Smooth muscle cell (in vitro differentiated cells): ENCODE measurements around the gene BTBD9. TPM values are rescaled to one million over a fixed set of nuclear protein-coding genes. Genes with fewer than 3 reads are reported as not detected.

Experiments
- DNase-seq: peaks from one replicate; lab custom pipeline; 2025; ENCODE audit not compliant: unreplicated experiment; lab: John Stamatoyannopoulos, UW
- H2AFZ ChIP-seq: fragments of 200-600 bp; sonication (generic); 2 replicates; pipeline ENCODE4 v1.6.0; 2016; ENCODE audit warnings: antibody characterized with exemption, low read depth, mild to moderate bottlenecking
- H3F3A ChIP-seq: fragments of 200-600 bp; sonication (generic); 2 replicates; pipeline ENCODE4 v1.6.0; 2017; ENCODE audit warnings: antibody characterized with exemption, low read depth
- H3K27ac ChIP-seq: fragments of 200-600 bp; sonication (generic); 2 replicates; pipeline ENCODE4 v1.5.1; 2016; ENCODE audit warnings: low read depth, mild to moderate bottlenecking
- H3K27me3 ChIP-seq: fragments of 200-600 bp; sonication (generic); 2 replicates; pipeline ENCODE4 v1.6.1; 2016; ENCODE audit warnings: low read depth, mild to moderate bottlenecking
- H3K36me3 ChIP-seq: fragments of 200-600 bp; sonication (generic); 2 replicates; pipeline ENCODE4 v1.5.1; 2016; ENCODE audit warnings: low read depth
- H3K4me1 ChIP-seq: fragments of 200-600 bp; sonication (generic); 2 replicates; pipeline ENCODE4 v1.5.1; 2016; ENCODE audit warnings: low read depth
- H3K4me2 ChIP-seq: fragments of 200-600 bp; sonication (generic); 2 replicates; pipeline ENCODE4 v1.6.0; 2016; ENCODE audit warnings: mild to moderate bottlenecking
- H3K4me3 ChIP-seq: fragments of 200-600 bp; sonication (generic); 2 replicates; pipeline ENCODE4 v1.5.1; 2016; ENCODE audit warnings: mild to moderate bottlenecking
- H3K79me2 ChIP-seq: fragments of 200-600 bp; sonication (generic); 2 replicates; pipeline ENCODE4 v1.6.0; 2016; ENCODE audit warnings: low read depth, mild to moderate bottlenecking
- H3K9ac ChIP-seq: fragments of 200-600 bp; sonication (generic); 2 replicates; pipeline ENCODE4 v1.6.0; 2016; ENCODE audit warnings: low read depth
- H3K9me3 ChIP-seq: fragments of 200-600 bp; sonication (generic); replicated peaks from 2 replicates; pipeline ENCODE4 v1.5.1; 2016; ENCODE audit warnings: low read depth
- H4K20me1 ChIP-seq: fragments of 200-600 bp; sonication (generic); 2 replicates; pipeline ENCODE4 v1.6.0; 2016; ENCODE audit warnings: low read depth
- CTCF ChIP-seq: fragments of 200-600 bp; sonication (generic); IDR thresholded peaks from 2 replicates; pipeline ENCODE4 v1.5.1; 2017; ENCODE audit warnings: borderline replicate concordance, mild to moderate bottlenecking, antibody characterized with exemption; ENCODE audit not compliant: insufficient read depth, poor library complexity, severe bottlenecking
- WGBS: methylation state at CpG from one replicate; pipeline ENCODE4 v1.1.7; 2016; ENCODE audit warnings: low lambda C conversion rate; 5-methylcytosine and 5-hydroxymethylcytosine counted together
- polyA plus RNA-seq: library from polyadenylated mRNA; unstranded; fragments of >200 nt; fragmentation: Nextera tagmentation; extraction: Ambion mirVana; gene quantifications from 2 replicates; pipeline ENCODE4 v1.2.1, GENCODE V29; 2016
- total RNA-seq: library from RNA; depleted of rRNA; stranded (reverse); fragments of >200 nt; gene quantifications from 2 replicates; pipeline ENCODE4 v1.2.3, GENCODE V29; 2014

Gene BTBD9
- total and polyA plus RNA-seq, 2 experiments from 2014 or later: 5.6 to 12.5 TPM

- Histone ChIP-seq H4K20me1 (peaks cover 7% of the 10 kb centered on the region), H3K9ac (no peak overlapping the region), H3K79me2 (no peaks in the 10 kb centered on the region), H3K36me3 (no peaks in the 10 kb centered on the region), H3K27me3 (no peaks in the 10 kb centered on the region), H3K4me1 (peaks cover 20% of the 10 kb centered on the region), H2AFZ (no peak overlapping the region), H3K4me2 (no peak overlapping the region), H3K4me3 (no peak overlapping the region), H3F3A (no peaks in the 10 kb centered on the region), H3K9me3 (no peaks in the 10 kb centered on the region), H3K27ac (no peak overlapping the region)
- no peak for DNase-seq
- WGBS: 93% methylated on average over 5 of the region's 5 CpGs
- no peak for TF ChIP-seq CTCF
These were observed 423.9 kb downstream of the BTBD9 start for GRCh38 chr6:38215651-38216311.

GRCh38 chr6:38215225-38215624, 424.5 kb downstream of the BTBD9 start:
- no peaks in the 10 kb centered on the region for H3F3A ChIP-seq
- no peak for TF ChIP-seq CTCF
- no peak overlapping the region for H3K4me2 ChIP-seq
- no peak overlapping the region for H2AFZ ChIP-seq
- H3K79me2 ChIP-seq: no peaks in the 10 kb centered on the region
- no peaks in the 10 kb centered on the region for H3K9me3 ChIP-seq
- H3K27me3 ChIP-seq: no peaks in the 10 kb centered on the region
- no peak overlapping the region for H3K9ac ChIP-seq
- no peak overlapping the region for H3K27ac ChIP-seq
- no peak overlapping the region for H3K4me3 ChIP-seq
- DNase-seq: no peak
- peaks cover 7% of the 10 kb centered on the region for H4K20me1 ChIP-seq
- peaks cover 20% of the 10 kb centered on the region for H3K4me1 ChIP-seq
- WGBS: 83% methylated on average over 11 of the region's 11 CpGs
- H3K36me3 ChIP-seq: no peaks in the 10 kb centered on the region

- H2AFZ ChIP-seq: no peak overlapping the region
- H3K9me3 ChIP-seq: no peaks in the 10 kb centered on the region
- no peak for DNase-seq
- H3K9ac ChIP-seq: no peak overlapping the region
- H3K4me3 ChIP-seq: no peak overlapping the region
- H3K79me2 ChIP-seq: no peaks in the 10 kb centered on the region
- 97% methylated on average over 2 of the region's 2 CpGs for WGBS
- peaks cover 20% of the 10 kb centered on the region for H3K4me1 ChIP-seq
- TF ChIP-seq CTCF: no peak
- H3K27me3 ChIP-seq: peaks cover 3% of the 10 kb centered on the region
- no peaks in the 10 kb centered on the region for H3F3A ChIP-seq
- no peak overlapping the region for H3K27ac ChIP-seq
- H3K36me3 ChIP-seq: no peaks in the 10 kb centered on the region
- peaks cover 7% of the 10 kb centered on the region for H4K20me1 ChIP-seq
- H3K4me2 ChIP-seq: no peak overlapping the region
These were observed 425.6 kb downstream of the BTBD9 start for GRCh38 chr6:38214159-38214558.

GRCh38 chr6:38213251-38213658, 426.5 kb downstream of the BTBD9 start:
- H3K4me1 ChIP-seq: peaks cover 20% of the 10 kb centered on the region
- 10% methylated on average over 2 of the region's 2 CpGs for WGBS
- H3K27me3 ChIP-seq: peaks cover 3% of the 10 kb centered on the region
- H3K4me3 ChIP-seq: no peak overlapping the region
- no peak overlapping the region for H3K27ac ChIP-seq
- H3K79me2 ChIP-seq: no peaks in the 10 kb centered on the region
- no peaks in the 10 kb centered on the region for H3F3A ChIP-seq
- peaks cover 7% of the 10 kb centered on the region for H4K20me1 ChIP-seq
- no peak for TF ChIP-seq CTCF
- no peak overlapping the region for H2AFZ ChIP-seq
- no peaks in the 10 kb centered on the region for H3K9me3 ChIP-seq
- H3K4me2 ChIP-seq: peak overlapping the region; percentile 0
- DNase-seq: no peak
- H3K36me3 ChIP-seq: no peaks in the 10 kb centered on the region
- H3K9ac ChIP-seq: no peak overlapping the region
